H9 (cell line): ENCODE results near the gene WDR82. TPM values are rescaled to one million over a fixed set of nuclear protein-coding genes. Genes with fewer than 3 reads are reported as not detected.

Source experiments
- DNase-seq: peaks from one replicate; pipeline ENCODE4 v3.0.0-alpha.2; 2017
- H2AFZ ChIP-seq: one replicate; pipeline ENCODE4 v1.6.1; 2013; ENCODE audit warnings: mild to moderate bottlenecking, low read length, control low read depth, moderate library complexity
- H2AK5ac ChIP-seq: 2 replicates; pipeline ENCODE4 v1.6.1; 2013; ENCODE audit warnings: low read length, control low read depth, mixed read lengths; ENCODE audit not compliant: insufficient read length
- H2BK120ac ChIP-seq: one replicate; pipeline ENCODE4 v1.6.1; 2013; ENCODE audit warnings: low read depth, mild to moderate bottlenecking, low read length, control low read depth, inconsistent platforms; ENCODE audit not compliant: poor library complexity, severe bottlenecking
- H2BK12ac ChIP-seq: 2 replicates; pipeline ENCODE4 v1.6.1; 2013; ENCODE audit warnings: low read length, control low read depth, mixed read lengths, low read depth; ENCODE audit not compliant: insufficient read length
- H2BK15ac ChIP-seq: 2 replicates; pipeline ENCODE4 v1.6.1; 2013; ENCODE audit warnings: low read depth, low read length, control low read depth
- H2BK20ac ChIP-seq: one replicate; pipeline ENCODE4 v1.6.1; 2013; ENCODE audit warnings: low read depth, mild to moderate bottlenecking, low read length, control low read depth, inconsistent platforms; ENCODE audit not compliant: poor library complexity, severe bottlenecking
- H2BK5ac ChIP-seq: 2 replicates; pipeline ENCODE4 v1.6.1; 2013; ENCODE audit warnings: low read length, control low read depth, mixed read lengths; ENCODE audit not compliant: insufficient read length
- H3K14ac ChIP-seq: 2 replicates; pipeline ENCODE4 v1.6.1; 2013; ENCODE audit warnings: low read length, control low read depth; ENCODE audit not compliant: insufficient read depth
- H3K18ac ChIP-seq: 2 replicates; pipeline ENCODE4 v1.6.1; 2013; ENCODE audit warnings: low read depth, mild to moderate bottlenecking, mixed read lengths, low read length, control low read depth; ENCODE audit not compliant: insufficient read length
- H3K23ac ChIP-seq: 2 replicates; pipeline ENCODE4 v1.6.1; 2013; ENCODE audit warnings: low read length, control low read depth, mixed read lengths, low read depth; ENCODE audit not compliant: insufficient read length
- H3K23me2 ChIP-seq: 2 replicates; pipeline ENCODE4 v1.6.1; 2013; ENCODE audit warnings: low read depth, mild to moderate bottlenecking, mixed read lengths, low read length, control low read depth; ENCODE audit not compliant: insufficient read length, poor library complexity, severe bottlenecking
- H3K27ac ChIP-seq: 2 replicates; pipeline ENCODE4 v1.5.1; 2013; ENCODE audit warnings: low read length, control low read depth, mixed read lengths, low read depth; ENCODE audit not compliant: insufficient read length
- H3K27me3 ChIP-seq: 2 replicates; pipeline ENCODE4 v1.6.1; 2013; ENCODE audit warnings: low read length, control low read depth, inconsistent platforms; ENCODE audit not compliant: insufficient read depth
- H3K4ac ChIP-seq: 2 replicates; pipeline ENCODE4 v1.6.1; 2013; ENCODE audit warnings: low read depth, mild to moderate bottlenecking, control low read depth, inconsistent platforms, low read length, moderate library complexity
- H3K4me1 ChIP-seq: 2 replicates; pipeline ENCODE4 v1.6.1; 2013; ENCODE audit warnings: low read length, control low read depth, inconsistent platforms; ENCODE audit not compliant: insufficient read depth
- H3K4me2 ChIP-seq: 2 replicates; pipeline ENCODE4 v1.6.1; 2013; ENCODE audit warnings: low read length, control low read depth, mixed read lengths; ENCODE audit not compliant: insufficient read length, insufficient read depth
- H3K56ac ChIP-seq: 2 replicates; pipeline ENCODE4 v1.6.1; 2013; ENCODE audit warnings: low read depth, mild to moderate bottlenecking, mixed read lengths, low read length, control low read depth; ENCODE audit not compliant: insufficient read length
- H3K79me1 ChIP-seq: 2 replicates; pipeline ENCODE4 v1.6.1; 2013; ENCODE audit warnings: low read depth, mild to moderate bottlenecking, moderate library complexity, low read length, control low read depth, inconsistent platforms; ENCODE audit not compliant: insufficient read depth, poor library complexity, severe bottlenecking
- H3K79me2 ChIP-seq: 2 replicates; pipeline ENCODE4 v1.6.1; 2013; ENCODE audit warnings: low read length, control low read depth, inconsistent platforms; ENCODE audit not compliant: insufficient read depth
- H3K9ac ChIP-seq: 2 replicates; pipeline ENCODE4 v1.6.1; 2013; ENCODE audit warnings: low read length, control low read depth, mixed read lengths; ENCODE audit not compliant: insufficient read length; ENCODE audit errors: extremely low read depth
- H3K9me3 ChIP-seq: one replicate; pipeline ENCODE4 v1.6.1; 2013; ENCODE audit warnings: low read depth, low read length, inconsistent platforms; ENCODE audit not compliant: control insufficient read depth
- H3T11ph ChIP-seq: one replicate; pipeline ENCODE4 v1.6.1; 2013; ENCODE audit warnings: mild to moderate bottlenecking, low read length, control low read depth, inconsistent platforms
- H4K20me1 ChIP-seq: one replicate; pipeline ENCODE4 v1.6.1; 2013; ENCODE audit not compliant: control insufficient read depth, insufficient read length, insufficient read depth
- H4K5ac ChIP-seq: 2 replicates; pipeline ENCODE4 v1.6.1; 2013; ENCODE audit warnings: low read depth, mild to moderate bottlenecking, mixed read lengths, low read length, control low read depth; ENCODE audit not compliant: insufficient read length
- H4K8ac ChIP-seq: replicated peaks from 2 replicates; pipeline ENCODE4 v1.6.1; 2013; ENCODE audit warnings: low read length, control low read depth, mixed read lengths, low read depth; ENCODE audit not compliant: insufficient read length
- H4K91ac ChIP-seq: 2 replicates; pipeline ENCODE4 v1.6.1; 2013; ENCODE audit warnings: low read depth, mild to moderate bottlenecking, moderate library complexity, mixed read lengths, low read length, control low read depth; ENCODE audit not compliant: insufficient read length
- H3K27ac Mint-ChIP-seq, 3 experiments: 2 replicates in 2 of 3; 3 replicates in 1 of 3; pipeline ENCODE4 v1.8.0; 2020 to 2021; ENCODE audit warnings: mixed read lengths in 3 of 3, mild to moderate bottlenecking in 1 of 3, moderate library complexity in 1 of 3
- H3K27me3 Mint-ChIP-seq: 2 replicates; pipeline ENCODE4 v1.8.0; 2021; ENCODE audit warnings: low read depth, mild to moderate bottlenecking, moderate library complexity, mixed read lengths
- H3K36me3 Mint-ChIP-seq, 3 experiments: 2 replicates in 2 of 3; 3 replicates in 1 of 3; pipeline ENCODE4 v1.8.0; 2020 to 2021; ENCODE audit warnings: low read depth in 3 of 3, mixed read lengths in 3 of 3; ENCODE audit not compliant: insufficient read depth in 1 of 3
- H3K4me1 Mint-ChIP-seq, 2 experiments: 2 replicates each; pipeline ENCODE4 v1.8.0; 2020; ENCODE audit warnings: mixed read lengths in 2 of 2
- H3K4me3 Mint-ChIP-seq, 2 experiments: 2 replicates in 1 of 2; 3 replicates in 1 of 2; pipeline ENCODE4 v1.8.0; 2020 to 2021; ENCODE audit warnings: mild to moderate bottlenecking in 2 of 2, mixed read lengths in 2 of 2, moderate library complexity in 1 of 2
- H3K9me3 Mint-ChIP-seq, 2 experiments: 2 replicates in 1 of 2; 3 replicates in 1 of 2; pipeline ENCODE4 v1.8.0; 2020; ENCODE audit warnings: mild to moderate bottlenecking in 2 of 2, mixed read lengths in 2 of 2, moderate library complexity in 1 of 2
- CTCF ChIP-seq: fragments of 200-600 bp; sonication (generic); conservative IDR thresholded peaks from 3 replicates; pipeline ENCODE4 v1.8.0; 2021; ENCODE audit warnings: antibody characterized with exemption, mild to moderate bottlenecking
- WGBS: extraction: QIAGEN DNeasy Blood & Tissue Kit; methylation state at CpG from one replicate; pipeline ENCODE4 v1.1.7; 2013; ENCODE audit warnings: missing lambda C conversion rate, low lambda C conversion rate, mixed read lengths; ENCODE audit not compliant: insufficient read length; ENCODE audit errors: extremely low coverage; 5-methylcytosine and 5-hydroxymethylcytosine counted together
- total RNA-seq: library from RNA; stranded (reverse); gene quantifications from 2 replicates; pipeline ENCODE4 v1.2.1, GENCODE V29; 2021

Gene WDR82
- total RNA-seq, 1 experiment from 2014 or later = 83.1 TPM

GRCh38 chr3:52293491-52294319 is 15.3 kb upstream of the WDR82 start:
- no peak overlapping the region for H4K8ac ChIP-seq
- H3K23ac ChIP-seq = no peak overlapping the region
- no peaks in the 10 kb centered on the region for H4K20me1 ChIP-seq
- no peak overlapping the region for H3K27ac ChIP-seq
- H3K4me1 Mint-ChIP-seq = peaks cover 9 to 12% of the 10 kb centered on the region in 2 experiments
- no peak overlapping the region for H3K4ac ChIP-seq
- no peak overlapping the region for H4K91ac ChIP-seq
- H2BK120ac ChIP-seq = no peak overlapping the region
- H3K9me3 ChIP-seq = no peaks in the 10 kb centered on the region
- DNase-seq = no peak
- H2BK15ac ChIP-seq = no peak overlapping the region
- H2BK20ac ChIP-seq = no peak overlapping the region
- no peak overlapping the region for H3K18ac ChIP-seq
- no peak for TF ChIP-seq CTCF
- no peaks in the 10 kb centered on the region; a peak in 1 of 7 replicates for H3K36me3 Mint-ChIP-seq
- no CpG with 5 or more reads among the region's 17 CpGs for WGBS
- no peak overlapping the region for H3K9ac ChIP-seq
- no peaks in the 10 kb centered on the region for H3K27me3 ChIP-seq
- peaks cover 2% of the 10 kb centered on the region; the same call in 1 of the 2 replicates for H3K4me1 ChIP-seq
- H2AFZ ChIP-seq = no peak overlapping the region
- no peaks in the 10 kb centered on the region for H3K79me2 ChIP-seq
- H2BK12ac ChIP-seq = no peak overlapping the region
- no peak overlapping the region for H3K4me2 ChIP-seq
- no peak overlapping the region for H3K56ac ChIP-seq
- H3K27ac Mint-ChIP-seq = no peak overlapping the region
- H3K14ac ChIP-seq = no peak overlapping the region
- H4K5ac ChIP-seq = no peak overlapping the region
- peaks cover 8% of the 10 kb centered on the region for H3K27me3 Mint-ChIP-seq
- no peak overlapping the region for H3K4me3 Mint-ChIP-seq
- H3T11ph ChIP-seq = no peak overlapping the region
- H3K79me1 ChIP-seq = no peaks in the 10 kb centered on the region
- H3K9me3 Mint-ChIP-seq = no peaks in the 10 kb centered on the region
- no peak overlapping the region for H2AK5ac ChIP-seq
- no peak overlapping the region for H2BK5ac ChIP-seq
- peaks cover 5% of the 10 kb centered on the region for H3K23me2 ChIP-seq
